SJSA1 (cell line): ENCODE results near the gene ST6GALNAC3. TPM values are rescaled to one million over a fixed set of nuclear protein-coding genes. Genes with fewer than 3 reads are reported as not detected.
"Not testable (repeated sequence)": the region's sequence is repeated elsewhere in the genome, so short reads cannot be mapped to it uniquely, and the experiment has no call there.

Source experiments
- DNase-seq, 2 experiments: peaks; one replicate each; pipeline ENCODE4 v3.0.0-alpha.2; 2015 to 2020; ENCODE audit warnings: low spot score in 2 of 2, low read depth in 1 of 2
- H3K27ac ChIP-seq: fragments of 250-450 bp; sonication (Bioruptor Pico); 2 replicates; pipeline ENCODE4 v1.5.1; 2020; ENCODE audit warnings: mild to moderate bottlenecking, moderate library complexity
- H3K27me3 ChIP-seq: fragments of 250-450 bp; sonication (Bioruptor Pico); replicated peaks from 2 replicates; pipeline ENCODE4 v1.5.1; 2020; ENCODE audit warnings: mild to moderate bottlenecking, moderate library complexity
- H3K36me3 ChIP-seq: fragments of 250-450 bp; sonication (Bioruptor Pico); 2 replicates; pipeline ENCODE4 v1.5.1; 2020; ENCODE audit warnings: mild to moderate bottlenecking
- H3K4me1 ChIP-seq: fragments of 250-450 bp; sonication (Bioruptor Pico); replicated peaks from 2 replicates; pipeline ENCODE4 v1.6.1; 2021; ENCODE audit warnings: mild to moderate bottlenecking
- H3K4me3 ChIP-seq: fragments of 250-450 bp; sonication (Bioruptor Pico); 2 replicates; pipeline ENCODE4 v1.5.1; 2020; ENCODE audit warnings: mild to moderate bottlenecking
- H3K9me3 ChIP-seq: fragments of 250-450 bp; sonication (Bioruptor Pico); replicated peaks from 2 replicates; pipeline ENCODE4 v1.5.1; 2020; ENCODE audit warnings: mild to moderate bottlenecking
- total RNA-seq: library from RNA; depleted of rRNA; stranded (reverse); fragments of >200 nt; shearing (Covaris generic); gene quantifications from 2 replicates; pipeline ENCODE4 v1.2.3, GENCODE V29; 2014

The ST6GALNAC3 gene
- total RNA-seq, 1 experiment from 2014 or later: 5.1 TPM

DNA sequence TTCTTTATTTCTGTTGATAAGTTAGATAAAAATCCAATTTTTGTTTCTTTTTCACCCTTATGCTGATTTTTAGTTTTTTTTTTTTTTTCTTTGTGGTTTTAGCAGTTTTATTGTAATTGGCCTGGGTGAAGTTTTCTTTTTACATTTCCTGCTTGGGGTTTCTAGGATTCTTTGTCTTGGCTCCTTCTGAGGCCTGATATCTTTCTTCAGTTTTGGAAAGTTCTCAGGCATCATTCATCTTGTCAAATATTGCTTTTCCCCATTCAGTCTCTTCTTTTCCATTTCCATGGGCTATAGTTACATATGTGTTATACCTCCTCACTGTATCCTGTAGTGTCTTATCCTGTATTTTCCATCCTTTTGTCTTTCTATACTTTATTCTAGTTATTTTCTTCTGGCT lies 28.5 kb downstream of the ST6GALNAC3 start:
- H3K4me3 ChIP-seq: no peak overlapping the region
- no peaks in the 10 kb centered on the region for H3K4me1 ChIP-seq
- H3K9me3 ChIP-seq: no peaks in the 10 kb centered on the region
- H3K27ac ChIP-seq: no peak overlapping the region
- no peaks in the 10 kb centered on the region for H3K36me3 ChIP-seq
- DNase-seq: no peak
- no peaks in the 10 kb centered on the region for H3K27me3 ChIP-seq

DNA sequence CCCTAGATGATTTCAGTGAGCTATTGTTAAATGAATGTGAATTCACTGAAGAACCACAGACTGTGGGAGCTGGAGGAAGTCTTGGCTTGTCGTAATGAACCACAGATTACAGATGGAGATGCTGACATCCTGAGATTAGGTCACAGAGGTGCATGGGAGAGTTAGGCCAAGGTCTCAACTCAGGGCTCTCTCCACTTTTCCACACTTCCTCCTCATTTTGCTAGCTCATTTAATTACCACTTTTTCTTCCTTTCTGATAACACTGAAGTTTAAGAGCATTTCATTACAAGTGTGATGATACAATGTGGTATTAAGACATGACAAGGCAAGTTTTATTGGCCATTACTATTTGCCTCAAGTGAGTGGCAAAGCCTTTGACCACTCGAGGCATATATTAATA lies 30.8 kb downstream of the ST6GALNAC3 start:
- H3K27ac ChIP-seq: no peak overlapping the region
- no peaks in the 10 kb centered on the region for H3K27me3 ChIP-seq

GRCh38 chr1:76106251-76106650 lies 31.7 kb downstream of the ST6GALNAC3 start:
- Histone ChIP-seq H3K4me3 (no peak overlapping the region), H3K9me3 (no peaks in the 10 kb centered on the region), H3K27me3 (no peaks in the 10 kb centered on the region), H3K4me1 (no peaks in the 10 kb centered on the region), H3K36me3 (no peaks in the 10 kb centered on the region), H3K27ac (no peak overlapping the region)
- no peak for DNase-seq

More for the DNA sequence above, 30.8 kb downstream of the ST6GALNAC3 start:
- no peak for DNase-seq
- Histone ChIP-seq H3K9me3 (no peaks in the 10 kb centered on the region), H3K36me3 (no peaks in the 10 kb centered on the region), H3K4me3 (no peak overlapping the region), H3K4me1 (no peaks in the 10 kb centered on the region)

DNA sequence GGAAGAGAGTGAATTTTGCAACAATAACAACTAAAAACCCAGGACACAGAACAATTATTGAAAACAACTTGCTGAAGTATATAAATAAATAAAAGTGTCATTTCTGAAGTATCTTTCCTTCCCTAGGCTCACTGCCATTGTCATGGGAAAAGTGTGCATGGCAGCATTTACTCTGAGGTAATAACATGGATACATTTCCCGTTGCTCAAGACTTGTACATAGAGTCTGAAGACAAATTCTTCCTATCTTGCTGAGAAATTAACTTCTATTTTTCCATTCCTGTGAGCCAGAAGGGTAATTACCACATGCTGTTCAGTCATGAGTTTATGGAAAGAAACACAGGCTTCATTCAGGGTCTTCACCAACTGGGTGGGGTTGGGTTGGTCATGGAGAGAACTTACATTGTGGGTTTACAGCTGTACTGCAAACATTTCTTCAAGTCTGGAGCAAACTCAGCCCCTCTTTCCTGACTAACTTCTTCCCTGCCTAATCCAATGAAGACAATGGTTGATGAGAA lies 32.2 kb downstream of the ST6GALNAC3 start:
- no peak overlapping the region for H3K4me3 ChIP-seq
- H3K27me3 ChIP-seq: no peaks in the 10 kb centered on the region
- no peaks in the 10 kb centered on the region for H3K4me1 ChIP-seq
- no peaks in the 10 kb centered on the region for H3K9me3 ChIP-seq
- no peaks in the 10 kb centered on the region for H3K36me3 ChIP-seq
- no peak for DNase-seq
- H3K27ac ChIP-seq: no peak overlapping the region

DNA sequence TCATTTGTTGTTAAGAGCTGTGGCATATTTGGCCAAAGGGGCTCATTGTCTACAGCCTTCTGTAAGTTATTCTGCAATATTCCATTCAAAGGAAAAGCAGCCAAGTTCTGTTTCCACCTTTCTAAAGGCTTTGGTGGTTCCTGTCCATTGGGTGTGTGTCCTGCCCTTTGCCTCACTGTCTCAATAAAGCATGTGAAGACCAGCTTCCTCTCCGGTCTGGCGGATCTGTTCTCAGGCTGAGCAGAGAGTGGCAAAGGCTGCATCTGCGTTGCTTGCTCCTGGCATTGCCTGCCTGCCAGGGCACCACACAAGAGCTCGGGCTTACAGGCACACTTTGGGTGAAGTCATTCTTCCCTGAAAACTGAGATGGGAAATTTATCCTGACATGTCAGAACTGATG lies 34.9 kb downstream of the ST6GALNAC3 start:
- no peak for DNase-seq
- no peaks in the 10 kb centered on the region for H3K9me3 ChIP-seq
- H3K4me3 ChIP-seq: no peak overlapping the region
- no peaks in the 10 kb centered on the region for H3K27me3 ChIP-seq
- no peak overlapping the region for H3K27ac ChIP-seq
- no peaks in the 10 kb centered on the region for H3K36me3 ChIP-seq
- no peaks in the 10 kb centered on the region for H3K4me1 ChIP-seq

GRCh38 chr1:76109901-76110560 lies 35.5 kb downstream of the ST6GALNAC3 start:
- H3K4me3 ChIP-seq: no peak overlapping the region

GRCh38 chr1:76110666-76111065 lies 36.1 kb downstream of the ST6GALNAC3 start:
- no peaks in the 10 kb centered on the region for H3K4me1 ChIP-seq
- no peaks in the 10 kb centered on the region for H3K9me3 ChIP-seq
- H3K4me3 ChIP-seq: no peak overlapping the region
- no peak overlapping the region for H3K27ac ChIP-seq
- no peaks in the 10 kb centered on the region for H3K36me3 ChIP-seq
- DNase-seq: no peak
- H3K27me3 ChIP-seq: no peaks in the 10 kb centered on the region

More at GRCh38 chr1:76109901-76110560, 35.5 kb downstream of the ST6GALNAC3 start:
- Histone ChIP-seq H3K4me1 (no peaks in the 10 kb centered on the region), H3K27ac (no peak overlapping the region), H3K9me3 (no peaks in the 10 kb centered on the region), H3K36me3 (no peaks in the 10 kb centered on the region), H3K27me3 (no peaks in the 10 kb centered on the region)
- no peak for DNase-seq

- DNase-seq, H3K36me3 ChIP-seq, H3K27me3 ChIP-seq, H3K27ac ChIP-seq, H3K4me1 ChIP-seq, H3K9me3 ChIP-seq, H3K4me3 ChIP-seq: not testable (repeated sequence)
Observed at GRCh38 chr1:76112321-76112720, 37.8 kb downstream of the ST6GALNAC3 start.

DNA sequence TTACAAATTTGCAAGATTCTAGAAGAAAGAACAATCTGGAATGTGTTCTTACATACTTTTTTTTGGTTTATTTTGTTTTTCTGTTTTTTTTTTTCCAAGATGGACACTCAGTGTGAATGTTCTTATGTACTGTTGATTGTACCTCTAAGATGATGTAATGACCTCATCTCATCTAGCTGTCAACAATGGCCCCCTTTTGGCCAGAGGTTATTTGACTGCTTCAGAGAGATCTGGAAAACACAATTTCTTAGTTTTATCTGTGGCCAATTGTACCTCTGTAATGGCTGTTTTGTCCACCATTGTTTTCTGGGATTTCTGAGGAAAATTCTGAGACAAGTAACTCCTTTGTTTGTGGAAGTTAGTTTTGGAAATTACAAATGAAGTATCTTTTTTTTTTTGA lies 38.9 kb downstream of the ST6GALNAC3 start:
- Histone ChIP-seq H3K4me1 (no peaks in the 10 kb centered on the region), H3K27ac (no peak overlapping the region), H3K27me3 (no peaks in the 10 kb centered on the region), H3K9me3 (no peaks in the 10 kb centered on the region), H3K36me3 (no peaks in the 10 kb centered on the region), H3K4me3 (no peak overlapping the region)
- no peak for DNase-seq

DNA sequence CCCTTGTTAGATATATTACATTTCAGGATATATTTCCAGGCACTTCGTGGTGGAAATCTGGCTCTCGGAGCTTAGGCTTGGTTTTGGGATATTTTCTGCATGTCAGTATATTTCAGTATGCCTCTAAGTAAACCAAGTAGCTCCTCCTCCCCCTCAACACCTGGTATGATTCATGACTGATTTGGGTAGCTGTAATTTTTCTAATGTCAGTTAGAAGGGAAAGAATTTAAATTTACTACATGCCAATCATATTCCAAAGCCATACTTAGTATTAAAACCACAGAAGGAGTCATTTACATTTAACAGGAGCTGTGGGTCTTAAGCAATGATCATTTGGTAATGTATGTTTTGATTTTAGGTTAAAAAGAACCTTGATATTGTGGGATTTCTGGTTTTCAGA lies 40.6 kb downstream of the ST6GALNAC3 start:
- Histone ChIP-seq H3K36me3 (no peaks in the 10 kb centered on the region), H3K27me3 (no peaks in the 10 kb centered on the region), H3K9me3 (no peaks in the 10 kb centered on the region), H3K4me3 (no peak overlapping the region), H3K27ac (no peak overlapping the region), H3K4me1 (no peaks in the 10 kb centered on the region)
- no peak for DNase-seq

DNA sequence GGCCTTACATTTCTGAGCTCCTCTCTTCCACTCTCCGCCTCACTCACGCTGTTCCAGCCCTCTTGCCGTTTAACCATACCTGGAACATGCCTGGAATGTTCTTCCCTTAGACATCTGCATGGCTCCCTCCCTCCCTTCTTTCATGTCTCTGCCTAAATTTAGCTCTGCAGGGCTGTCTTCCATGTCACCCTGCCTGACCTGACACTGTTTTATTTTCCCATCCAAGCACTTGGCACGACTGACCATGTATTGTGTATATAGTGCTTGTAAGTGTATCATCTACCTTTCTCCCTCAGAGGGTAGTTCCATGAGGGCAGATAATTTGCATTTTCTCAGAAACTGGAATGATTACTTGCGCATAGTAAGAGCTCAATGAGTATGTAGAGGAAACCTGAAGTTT lies 47.3 kb downstream of the ST6GALNAC3 start:
- no peak for DNase-seq
- no peak overlapping the region for H3K4me3 ChIP-seq
- H3K27me3 ChIP-seq: no peaks in the 10 kb centered on the region
- no peaks in the 10 kb centered on the region for H3K36me3 ChIP-seq
- no peaks in the 10 kb centered on the region for H3K9me3 ChIP-seq
- H3K4me1 ChIP-seq: no peaks in the 10 kb centered on the region
- H3K27ac ChIP-seq: no peak overlapping the region

- H3K27me3 ChIP-seq: no peaks in the 10 kb centered on the region
- no peaks in the 10 kb centered on the region for H3K36me3 ChIP-seq
- no peak overlapping the region for H3K4me3 ChIP-seq
- H3K27ac ChIP-seq: no peak overlapping the region
- no peaks in the 10 kb centered on the region for H3K9me3 ChIP-seq
- H3K4me1 ChIP-seq: no peaks in the 10 kb centered on the region
- DNase-seq: no peak
Observed at GRCh38 chr1:76122271-76122670, 47.7 kb downstream of the ST6GALNAC3 start.

- H3K4me1 ChIP-seq, H3K36me3 ChIP-seq, H3K9me3 ChIP-seq, H3K4me3 ChIP-seq, H3K27ac ChIP-seq, DNase-seq, H3K27me3 ChIP-seq: not testable (repeated sequence)
Observed at GRCh38 chr1:76123411-76124064, 49.0 kb downstream of the ST6GALNAC3 start.

DNA sequence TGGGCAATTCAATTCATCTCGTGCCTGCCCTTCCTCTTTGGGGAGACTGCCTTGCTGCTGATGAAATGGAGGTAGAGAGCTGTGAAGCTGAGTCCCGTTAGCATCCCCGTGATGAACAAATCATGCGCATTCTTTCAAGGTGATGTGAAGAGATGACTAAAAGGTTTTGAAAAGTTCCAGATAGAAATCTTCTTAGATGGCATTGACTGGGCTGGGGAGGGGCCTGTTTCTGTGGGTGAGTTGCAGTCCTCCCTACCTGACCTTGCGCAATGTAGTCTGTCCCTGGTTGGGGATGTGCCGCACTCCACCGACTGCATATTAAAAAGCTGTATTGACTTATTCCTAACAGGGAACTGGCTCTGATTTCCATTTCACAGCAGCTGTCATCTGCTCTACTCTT lies 49.6 kb downstream of the ST6GALNAC3 start:
- Histone ChIP-seq H3K36me3 (no peaks in the 10 kb centered on the region), H3K27ac (no peak overlapping the region), H3K9me3 (no peaks in the 10 kb centered on the region), H3K27me3 (no peaks in the 10 kb centered on the region), H3K4me1 (no peaks in the 10 kb centered on the region), H3K4me3 (no peak overlapping the region)
- no peak for DNase-seq
